Adipose tissue (tissue), 3 donors: Measurements from ENCODE around the gene PHLDB2. TPM values are rescaled to one million over a fixed set of nuclear protein-coding genes. Genes with fewer than 3 reads are reported as not detected.

Experiments used
- polyA plus RNA-seq, 3 donors: library from polyadenylated mRNA; stranded (reverse); fragments of 200-250 nt; gene quantifications; one replicate each; pipeline ENCODE4 v1.2.3, GENCODE V29; 2013
- donor health status: healthy with polysubstance abuse.
- donor health status: Bipolar disorder and iron deficiency.
- donor health status: healthy.

The PHLDB2 gene
- polyA plus RNA-seq, 3 donors, result 7.9 to 84.1 (median 46.4) TPM

Other genes starting within 250 kb of the PHLDB2 start
- gene PLCXD2, start 184.6 kb upstream of the PHLDB2 start, polyA plus RNA-seq, result 1 to 10 TPM in 2 of 3 donors, under 1 TPM in 1; 0.34 to 9.0 (median 2.1) TPM
- gene ABHD10, start 119.8 kb downstream of the PHLDB2 start, polyA plus RNA-seq, result 10 to 100 TPM in 1 of 3 donors, 1 to 10 TPM in 2; 9.2 to 12.9 (median 9.9) TPM
- 1 to 10 TPM in 1 of 3 donors, under 1 TPM in 1, not detected in 1; 0.06 to 1.7 TPM for gene TAGLN3, start 139.7 kb downstream of the PHLDB2 start, polyA plus RNA-seq
- under 1 TPM in 1 of 3 donors, not detected in 2; 0.04 TPM for gene TMPRSS7, start 175.5 kb downstream of the PHLDB2 start, polyA plus RNA-seq
- 10 to 100 TPM in 1 of 3 donors, 1 to 10 TPM in 1, under 1 TPM in 1; 0.22 to 10.8 (median 3.4) TPM for gene C3orf52, start 227.1 kb downstream of the PHLDB2 start, polyA plus RNA-seq